WTC11 (cell line): ENCODE data around the gene CALCR. TPM values are rescaled to one million over a fixed set of nuclear protein-coding genes. Genes with fewer than 3 reads are reported as not detected.
"Not testable (repeated sequence)": the region's sequence is repeated elsewhere in the genome, so short reads cannot be mapped to it uniquely, and the experiment has no call there.

ENCODE experiments used
- ATAC-seq: fragments of 200-7000 bp; cut with Tn5 transposase; 2 replicates; pipeline ENCODE4 v1.10.0; 2021; ENCODE audit warnings: mild to moderate bottlenecking, moderate library complexity
- CTCF ChIA-PET: fragments of 300-600 bp; sonication (Branson Sonifier 250); formaldehyde crosslinking; loops from one replicate; lab custom pipeline; 2021; ENCODE audit warnings: antibody characterized with exemption; lab: Charles Lee
- POLR2A ChIA-PET: fragments of 350-600 bp; sonication (Branson Sonifier 250); formaldehyde crosslinking; loops from one replicate; lab custom pipeline; 2021; ENCODE audit warnings: antibody characterized with exemption; lab: Charles Lee
- DNase-seq: peaks from one replicate; pipeline ENCODE4 v3.0.0; 2021; ENCODE audit warnings: low spot score
- H3K27ac Mint-ChIP-seq: 2 replicates; pipeline ENCODE4 v1.8.0; 2021; ENCODE audit warnings: mixed read lengths
- H3K27me3 Mint-ChIP-seq: 2 replicates; pipeline ENCODE4 v1.8.0; 2021; ENCODE audit warnings: low read depth, mild to moderate bottlenecking, moderate library complexity, mixed read lengths
- H3K36me3 Mint-ChIP-seq: 2 replicates; pipeline ENCODE4 v1.8.0; 2021; ENCODE audit warnings: mixed read lengths
- H3K4me1 Mint-ChIP-seq: 2 replicates; pipeline ENCODE4 v1.8.0; 2022; ENCODE audit warnings: mixed read lengths
- H3K4me3 Mint-ChIP-seq: 2 replicates; pipeline ENCODE4 v1.8.0; 2021; ENCODE audit warnings: mild to moderate bottlenecking, moderate library complexity, mixed read lengths
- H3K9me3 Mint-ChIP-seq: 2 replicates; pipeline ENCODE4 v1.8.0; 2021; ENCODE audit warnings: mixed read lengths
- ARID4B ChIP-seq: sonication (generic); formaldehyde crosslinking; IDR thresholded peaks from 2 replicates; pipeline ENCODE4 v1.8.0; 2023; ENCODE audit warnings: missing genetic modification reagents, mild to moderate bottlenecking, borderline replicate concordance
- EMX1 ChIP-seq: fragments of 250-450 bp; sonication (Bioruptor Pico); IDR thresholded peaks from 2 replicates; pipeline ENCODE4 v1.8.0; 2021; ENCODE audit warnings: mild to moderate bottlenecking
- HMGA2 ChIP-seq: fragments of 250-450 bp; sonication (Bioruptor Pico); IDR thresholded peaks from 2 replicates; pipeline ENCODE4 v1.4.0; 2021; ENCODE audit warnings: mild to moderate bottlenecking, moderate library complexity
- SMAD4 ChIP-seq: sonication (generic); formaldehyde crosslinking; IDR thresholded peaks from 2 replicates; pipeline ENCODE4 v1.8.0; 2022; ENCODE audit warnings: mild to moderate bottlenecking, missing genetic modification reagents
- ZNF263 ChIP-seq: sonication (generic); formaldehyde crosslinking; IDR thresholded peaks from 2 replicates; pipeline ENCODE4 v1.8.1; 2022; ENCODE audit warnings: low read depth, mild to moderate bottlenecking, moderate library complexity, missing genetic modification reagents
- total RNA-seq: library from RNA; stranded (reverse); gene quantifications from 3 replicates; pipeline ENCODE4 v1.2.3, GENCODE V29; 2021
- TF ChIP-seq, protein P1 (sequence below): fragments of 250-450 bp; sonication (Bioruptor Pico); IDR thresholded peaks from 2 replicates; pipeline ENCODE4 v2.1.2; 2022; ENCODE audit warnings: mild to moderate bottlenecking, moderate library complexity
- TF ChIP-seq, protein P2 (sequence below): sonication (generic); formaldehyde crosslinking; IDR thresholded peaks from 2 replicates; pipeline ENCODE4 v1.8.0; 2023; ENCODE audit warnings: mild to moderate bottlenecking, missing genetic modification reagents
- TF ChIP-seq, protein P3 (sequence below): fragments of 250-450 bp; sonication (Bioruptor Pico); IDR thresholded peaks from 2 replicates; pipeline ENCODE4 v1.9.0; 2021; ENCODE audit warnings: mild to moderate bottlenecking
- TF ChIP-seq, protein P4 (sequence below): fragments of 250-450 bp; sonication (Bioruptor Pico); IDR thresholded peaks from 2 replicates; pipeline ENCODE4 v1.8.0; 2021; ENCODE audit warnings: mild to moderate bottlenecking

CALCR gene
- total RNA-seq, 1 experiment from 2014 or later, result 0.81 TPM

DNA sequence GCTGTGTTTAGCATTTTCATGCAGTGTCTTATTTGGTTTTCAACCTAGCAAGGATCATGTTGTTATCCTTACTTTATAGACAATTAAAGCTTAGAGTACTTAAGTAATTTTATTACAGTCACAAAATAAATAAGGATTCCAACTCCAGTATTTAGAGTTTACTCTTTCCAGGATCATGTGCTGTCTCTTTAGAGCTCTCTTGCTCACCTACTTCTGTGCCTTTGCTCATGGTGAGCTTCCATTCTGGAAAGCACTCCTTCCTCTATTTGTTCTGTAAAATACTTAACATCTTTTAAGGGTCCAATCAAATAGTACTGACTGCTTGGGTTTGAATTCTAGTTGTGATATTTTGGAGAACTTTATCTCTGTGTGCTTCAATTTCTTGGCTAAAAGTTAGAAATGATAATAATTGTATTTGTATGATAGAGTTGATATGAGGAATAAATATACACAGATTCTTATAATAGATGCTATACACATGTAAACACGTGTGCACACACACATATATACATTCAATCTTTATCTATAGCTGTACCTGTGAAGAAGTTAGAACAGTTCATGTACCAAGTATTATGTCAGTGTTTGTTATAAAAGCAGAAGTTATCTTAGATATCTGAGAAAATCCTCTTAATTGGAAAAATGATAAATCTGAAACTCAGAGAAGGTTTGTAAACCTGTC, 18.2 kb upstream of the CALCR start (continued):
- TF ChIP-seq EMX1 (CRISPR knock-in tag), result no peak
- TF ChIP-seq, protein P1, sequence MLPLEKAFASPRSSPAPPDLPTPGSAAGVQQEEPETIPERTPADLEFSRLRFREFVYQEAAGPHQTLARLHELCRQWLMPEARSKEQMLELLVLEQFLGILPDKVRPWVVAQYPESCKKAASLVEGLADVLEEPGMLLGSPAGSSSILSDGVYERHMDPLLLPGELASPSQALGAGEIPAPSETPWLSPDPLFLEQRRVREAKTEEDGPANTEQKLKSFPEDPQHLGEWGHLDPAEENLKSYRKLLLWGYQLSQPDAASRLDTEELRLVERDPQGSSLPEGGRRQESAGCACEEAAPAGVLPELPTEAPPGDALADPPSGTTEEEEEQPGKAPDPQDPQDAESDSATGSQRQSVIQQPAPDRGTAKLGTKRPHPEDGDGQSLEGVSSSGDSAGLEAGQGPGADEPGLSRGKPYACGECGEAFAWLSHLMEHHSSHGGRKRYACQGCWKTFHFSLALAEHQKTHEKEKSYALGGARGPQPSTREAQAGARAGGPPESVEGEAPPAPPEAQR, result no peak
- no peak for TF ChIP-seq ZNF263
- TF ChIP-seq, all 79 proteins: peak for 0

GRCh38 chr7:93591224-93592050, 16.9 kb upstream of the CALCR start:
- H3K4me3 Mint-ChIP-seq, result peak overlapping the region; percentile 69
- CTCF ChIA-PET, result not testable (repeated sequence)

GRCh38 chr7:93586479-93586865, 11.9 kb upstream of the CALCR start:
- H3K27me3 Mint-ChIP-seq, ATAC-seq, H3K4me3 Mint-ChIP-seq, DNase-seq, H3K4me1 Mint-ChIP-seq, CTCF ChIA-PET, POLR2A ChIA-PET, H3K27ac Mint-ChIP-seq: not testable (repeated sequence)
- Mint-ChIP-seq H3K36me3 (peaks cover 29% of the 10 kb centered on the region), H3K9me3 (peaks cover 29% of the 10 kb centered on the region)

More at GRCh38 chr7:93591224-93592050, 16.9 kb upstream of the CALCR start:
- peaks cover 25% of the 10 kb centered on the region for H3K9me3 Mint-ChIP-seq
- peak overlapping the region; percentile 78 for H3K27ac Mint-ChIP-seq
- peaks cover 33% of the 10 kb centered on the region for H3K36me3 Mint-ChIP-seq
- H3K4me1 Mint-ChIP-seq, result peaks cover 22% of the 10 kb centered on the region
- DNase-seq, ATAC-seq, H3K27me3 Mint-ChIP-seq, POLR2A ChIA-PET: not testable (repeated sequence)
- TF ChIP-seq, protein P2, sequence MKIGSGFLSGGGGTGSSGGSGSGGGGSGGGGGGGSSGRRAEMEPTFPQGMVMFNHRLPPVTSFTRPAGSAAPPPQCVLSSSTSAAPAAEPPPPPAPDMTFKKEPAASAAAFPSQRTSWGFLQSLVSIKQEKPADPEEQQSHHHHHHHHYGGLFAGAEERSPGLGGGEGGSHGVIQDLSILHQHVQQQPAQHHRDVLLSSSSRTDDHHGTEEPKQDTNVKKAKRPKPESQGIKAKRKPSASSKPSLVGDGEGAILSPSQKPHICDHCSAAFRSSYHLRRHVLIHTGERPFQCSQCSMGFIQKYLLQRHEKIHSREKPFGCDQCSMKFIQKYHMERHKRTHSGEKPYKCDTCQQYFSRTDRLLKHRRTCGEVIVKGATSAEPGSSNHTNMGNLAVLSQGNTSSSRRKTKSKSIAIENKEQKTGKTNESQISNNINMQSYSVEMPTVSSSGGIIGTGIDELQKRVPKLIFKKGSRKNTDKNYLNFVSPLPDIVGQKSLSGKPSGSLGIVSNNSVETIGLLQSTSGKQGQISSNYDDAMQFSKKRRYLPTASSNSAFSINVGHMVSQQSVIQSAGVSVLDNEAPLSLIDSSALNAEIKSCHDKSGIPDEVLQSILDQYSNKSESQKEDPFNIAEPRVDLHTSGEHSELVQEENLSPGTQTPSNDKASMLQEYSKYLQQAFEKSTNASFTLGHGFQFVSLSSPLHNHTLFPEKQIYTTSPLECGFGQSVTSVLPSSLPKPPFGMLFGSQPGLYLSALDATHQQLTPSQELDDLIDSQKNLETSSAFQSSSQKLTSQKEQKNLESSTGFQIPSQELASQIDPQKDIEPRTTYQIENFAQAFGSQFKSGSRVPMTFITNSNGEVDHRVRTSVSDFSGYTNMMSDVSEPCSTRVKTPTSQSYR (CRISPR knock-in tag), result 0 out of 2 replicates have a peak, but pooled peaks have one; percentile 33

DNA sequence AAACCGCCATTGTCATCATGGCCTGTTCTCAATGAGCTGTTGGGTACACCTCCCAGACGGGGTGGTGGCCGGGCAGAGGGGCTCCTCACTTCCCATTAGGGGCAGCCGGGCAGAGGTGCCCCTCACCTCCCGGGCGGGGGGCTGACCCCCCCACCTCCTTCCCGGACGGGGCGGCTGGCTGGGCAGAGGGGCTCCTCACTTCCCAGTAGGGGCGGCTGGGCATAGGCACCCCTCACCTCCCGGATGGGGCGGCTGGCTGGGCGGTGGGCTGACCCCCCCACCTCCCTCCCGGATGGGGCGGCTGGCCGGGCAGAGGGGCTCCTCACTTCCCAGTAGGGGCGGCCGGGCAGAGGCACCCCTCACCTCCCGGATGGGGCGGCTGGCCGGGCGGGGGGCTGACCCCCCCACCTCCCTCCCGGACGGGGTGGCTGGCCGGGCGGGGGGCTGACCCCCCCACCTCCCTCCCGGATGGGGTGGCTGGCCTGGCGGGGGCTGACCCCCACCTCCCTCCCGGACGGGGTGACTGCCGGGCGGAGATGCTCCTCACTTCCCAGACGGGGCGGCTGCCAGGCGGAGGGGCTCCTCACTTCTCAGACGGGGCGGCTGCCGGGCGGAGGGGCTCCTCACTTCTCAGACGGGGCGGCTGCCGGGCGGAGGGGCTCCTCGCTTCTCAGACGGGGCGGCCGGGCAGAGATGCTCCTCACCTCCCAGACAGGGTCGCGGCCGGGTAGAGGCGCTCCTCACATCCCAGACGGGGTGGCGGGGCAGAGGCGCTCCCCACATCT, 11.4 kb upstream of the CALCR start:
- DNase-seq, H3K27ac Mint-ChIP-seq, CTCF ChIA-PET, H3K4me3 Mint-ChIP-seq, H3K4me1 Mint-ChIP-seq, H3K27me3 Mint-ChIP-seq, POLR2A ChIA-PET, ATAC-seq: not testable (repeated sequence)
- H3K36me3 Mint-ChIP-seq, result peaks cover 29% of the 10 kb centered on the region
- H3K9me3 Mint-ChIP-seq, result peaks cover 29% of the 10 kb centered on the region

GRCh38 chr7:93579431-93579830, 4.9 kb upstream of the CALCR start:
- TF ChIP-seq ARID4B, result no peak
- TF ChIP-seq SMAD4 (CRISPR knock-in tag), result no peak
- TF ChIP-seq, protein P3, sequence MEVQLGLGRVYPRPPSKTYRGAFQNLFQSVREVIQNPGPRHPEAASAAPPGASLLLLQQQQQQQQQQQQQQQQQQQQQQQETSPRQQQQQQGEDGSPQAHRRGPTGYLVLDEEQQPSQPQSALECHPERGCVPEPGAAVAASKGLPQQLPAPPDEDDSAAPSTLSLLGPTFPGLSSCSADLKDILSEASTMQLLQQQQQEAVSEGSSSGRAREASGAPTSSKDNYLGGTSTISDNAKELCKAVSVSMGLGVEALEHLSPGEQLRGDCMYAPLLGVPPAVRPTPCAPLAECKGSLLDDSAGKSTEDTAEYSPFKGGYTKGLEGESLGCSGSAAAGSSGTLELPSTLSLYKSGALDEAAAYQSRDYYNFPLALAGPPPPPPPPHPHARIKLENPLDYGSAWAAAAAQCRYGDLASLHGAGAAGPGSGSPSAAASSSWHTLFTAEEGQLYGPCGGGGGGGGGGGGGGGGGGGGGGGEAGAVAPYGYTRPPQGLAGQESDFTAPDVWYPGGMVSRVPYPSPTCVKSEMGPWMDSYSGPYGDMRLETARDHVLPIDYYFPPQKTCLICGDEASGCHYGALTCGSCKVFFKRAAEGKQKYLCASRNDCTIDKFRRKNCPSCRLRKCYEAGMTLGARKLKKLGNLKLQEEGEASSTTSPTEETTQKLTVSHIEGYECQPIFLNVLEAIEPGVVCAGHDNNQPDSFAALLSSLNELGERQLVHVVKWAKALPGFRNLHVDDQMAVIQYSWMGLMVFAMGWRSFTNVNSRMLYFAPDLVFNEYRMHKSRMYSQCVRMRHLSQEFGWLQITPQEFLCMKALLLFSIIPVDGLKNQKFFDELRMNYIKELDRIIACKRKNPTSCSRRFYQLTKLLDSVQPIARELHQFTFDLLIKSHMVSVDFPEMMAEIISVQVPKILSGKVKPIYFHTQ (CRISPR knock-in tag), result no peak
- TF ChIP-seq, protein P4, sequence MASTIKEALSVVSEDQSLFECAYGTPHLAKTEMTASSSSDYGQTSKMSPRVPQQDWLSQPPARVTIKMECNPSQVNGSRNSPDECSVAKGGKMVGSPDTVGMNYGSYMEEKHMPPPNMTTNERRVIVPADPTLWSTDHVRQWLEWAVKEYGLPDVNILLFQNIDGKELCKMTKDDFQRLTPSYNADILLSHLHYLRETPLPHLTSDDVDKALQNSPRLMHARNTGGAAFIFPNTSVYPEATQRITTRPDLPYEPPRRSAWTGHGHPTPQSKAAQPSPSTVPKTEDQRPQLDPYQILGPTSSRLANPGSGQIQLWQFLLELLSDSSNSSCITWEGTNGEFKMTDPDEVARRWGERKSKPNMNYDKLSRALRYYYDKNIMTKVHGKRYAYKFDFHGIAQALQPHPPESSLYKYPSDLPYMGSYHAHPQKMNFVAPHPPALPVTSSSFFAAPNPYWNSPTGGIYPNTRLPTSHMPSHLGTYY (CRISPR knock-in tag), result no peak
- no peak for TF ChIP-seq HMGA2 (CRISPR knock-in tag)
- CTCF ChIA-PET, result no interaction called here
- no peak overlapping the region for H3K27ac Mint-ChIP-seq

More at GRCh38 chr7:93579431-93579830, 4.9 kb upstream of the CALCR start:
- DNase-seq, result no peak
- H3K36me3 Mint-ChIP-seq, result no peaks in the 10 kb centered on the region
- POLR2A ChIA-PET, result no interaction called here
- no peak overlapping the region for H3K4me3 Mint-ChIP-seq
- ATAC-seq, result no peak
- H3K9me3 Mint-ChIP-seq, result peaks cover 7% of the 10 kb centered on the region; the same call in 1 of the 2 replicates
- peaks cover 41% of the 10 kb centered on the region for H3K27me3 Mint-ChIP-seq
- peaks cover 9% of the 10 kb centered on the region for H3K4me1 Mint-ChIP-seq
